ENCODE results near the gene ERMAP. TPM values are rescaled to one million over a fixed set of nuclear protein-coding genes. Genes with fewer than 3 reads are reported as not detected.
"Not testable (repeated sequence)": the region's sequence is repeated elsewhere in the genome, so short reads cannot be mapped to it uniquely, and the experiment has no call there.

Gene ERMAP
- total RNA-seq, 1 donor from 2014 or later: 18.2 TPM

DNA sequence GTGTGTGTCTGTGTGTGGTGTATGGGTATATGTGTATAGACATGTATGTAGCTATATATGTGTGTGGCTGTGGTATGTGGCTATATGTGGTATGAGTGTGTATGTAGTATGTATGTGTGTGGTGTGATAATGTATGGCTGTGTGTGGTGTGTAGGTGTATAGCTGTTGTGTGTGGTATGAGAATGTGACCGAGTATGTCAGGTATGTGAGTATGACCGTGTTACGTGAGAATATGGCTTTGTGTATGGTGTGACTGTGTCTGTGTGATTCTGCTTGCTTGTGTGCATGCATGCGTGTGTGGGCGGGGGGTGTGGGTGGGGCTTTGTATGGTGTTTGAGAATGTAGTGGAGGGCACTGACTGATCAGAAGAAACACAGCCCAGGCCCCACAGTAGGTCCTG, 33.0 kb downstream of the ERMAP start:
- H3K9me3 ChIP-seq: no peaks in the 10 kb centered on the region
- TF ChIP-seq CTCF (IDR thresholded peaks at IDR 0.05): no peak
- peaks cover 16% of the 10 kb centered on the region for H3K4me1 ChIP-seq
- DNase-seq (no peak), ATAC-seq (no peak)
- intact Hi-C loops (cut with DNase I): no loop called here
- H3K36me3 ChIP-seq: peaks cover 21% of the 10 kb centered on the region
- H3K27me3 ChIP-seq: no peaks in the 10 kb centered on the region
- no peak overlapping the region for H3K27ac ChIP-seq
- H3K4me3 ChIP-seq: no peak overlapping the region

- DNase-seq: no peak
- intact Hi-C loops (cut with DNase I): no loop called here
These were observed 34.5 kb downstream of the ERMAP start for GRCh38 chr1:42851420-42851819.

DNA sequence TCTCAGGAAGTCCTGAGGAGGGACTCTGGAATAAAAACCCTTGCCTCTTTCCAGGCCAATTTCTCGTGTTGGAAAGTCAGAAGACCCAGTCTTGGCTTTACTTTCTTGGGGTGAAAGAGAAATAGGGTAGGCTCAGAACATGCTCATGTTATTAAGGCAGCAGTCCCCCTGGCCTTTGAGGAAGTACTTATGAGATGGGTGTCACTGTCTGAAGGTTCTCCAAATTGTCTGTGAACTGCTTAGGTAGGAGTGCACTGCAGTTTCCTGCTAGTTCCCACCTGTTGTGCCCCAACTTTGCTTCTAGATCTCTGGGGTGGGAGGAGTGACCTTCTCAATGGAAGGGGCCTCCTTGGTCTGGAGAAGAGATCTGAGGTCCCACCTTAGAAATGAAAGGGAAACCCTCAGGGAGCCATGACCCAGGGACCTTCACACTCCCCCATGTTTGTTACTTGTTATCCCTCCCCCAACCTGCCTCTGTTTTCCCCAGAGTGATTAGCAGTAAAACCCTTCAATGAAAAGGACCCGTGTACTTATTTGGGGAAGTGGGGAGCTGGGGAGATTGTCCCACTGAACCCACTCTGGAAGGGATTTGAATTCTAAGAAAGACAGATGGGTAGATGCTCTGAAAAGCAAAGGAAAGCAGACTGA, 35.2 kb downstream of the ERMAP start:
- DNase-seq (no peak), ATAC-seq (no peak)
- Histone ChIP-seq H3K9me3 (no peaks in the 10 kb centered on the region), H3K4me3 (no peak overlapping the region), H3K27me3 (no peaks in the 10 kb centered on the region), H3K4me1 (peaks cover 9% of the 10 kb centered on the region), H3K27ac (no peak overlapping the region), H3K36me3 (peaks cover 21% of the 10 kb centered on the region)
- intact Hi-C loops (cut with DNase I): no loop called here
- no peak for TF ChIP-seq CTCF (IDR thresholded peaks at IDR 0.05)

More at GRCh38 chr1:42851420-42851819, 34.5 kb downstream of the ERMAP start:
- Histone ChIP-seq H3K27ac (no peak overlapping the region), H3K4me3 (no peak overlapping the region), H3K36me3 (peaks cover 21% of the 10 kb centered on the region), H3K4me1 (peaks cover 9% of the 10 kb centered on the region), H3K27me3 (no peaks in the 10 kb centered on the region), H3K9me3 (no peaks in the 10 kb centered on the region)
- ATAC-seq: no peak
- no peak for TF ChIP-seq CTCF (IDR thresholded peaks at IDR 0.05)

- Histone ChIP-seq H3K4me1 (peaks cover 3% of the 10 kb centered on the region), H3K9me3 (no peaks in the 10 kb centered on the region), H3K27ac (no peak overlapping the region), H3K4me3 (no peak overlapping the region), H3K36me3 (peaks cover 21% of the 10 kb centered on the region), H3K27me3 (no peaks in the 10 kb centered on the region)
- no peak for TF ChIP-seq CTCF (IDR thresholded peaks at IDR 0.05)
- DNase-seq: no peak
- ATAC-seq: no peak
- intact Hi-C loops (cut with DNase I): no loop called here
These were observed 35.7 kb downstream of the ERMAP start for GRCh38 chr1:42852608-42852980.

- Histone ChIP-seq H3K9me3 (no peaks in the 10 kb centered on the region), H3K36me3 (peaks cover 21% of the 10 kb centered on the region), H3K4me3 (no peak overlapping the region), H3K4me1 (no peaks in the 10 kb centered on the region), H3K27ac (no peak overlapping the region), H3K27me3 (no peaks in the 10 kb centered on the region)
- ATAC-seq (no peak), DNase-seq (no peak)
- TF ChIP-seq CTCF (IDR thresholded peaks at IDR 0.05): no peak
- intact Hi-C loops (cut with DNase I): no loop called here
These were observed 36.4 kb downstream of the ERMAP start for GRCh38 chr1:42853116-42853884.

GRCh38 chr1:42856554-42856953, 39.6 kb downstream of the ERMAP start:
- H3K4me1 ChIP-seq; H3K9me3 ChIP-seq; H3K4me3 ChIP-seq; intact Hi-C loops (cut with DNase I); DNase-seq; ATAC-seq; H3K36me3 ChIP-seq; H3K27ac ChIP-seq; H3K27me3 ChIP-seq: not testable (repeated sequence)

- H3K36me3 ChIP-seq; H3K4me3 ChIP-seq; DNase-seq; H3K27ac ChIP-seq; H3K9me3 ChIP-seq; H3K4me1 ChIP-seq; H3K27me3 ChIP-seq; intact Hi-C loops (cut with DNase I); ATAC-seq: not testable (repeated sequence)
These were observed 42.4 kb downstream of the ERMAP start for GRCh38 chr1:42859366-42859765.

Data from upper lobe of right lung (tissue), 1 donor.